ENCODE measurements around the gene TTYH3.
A peak's percentile ranks its signal among the peaks of the same experiment; 100 is the strongest.

Gene TTYH3

DNA sequence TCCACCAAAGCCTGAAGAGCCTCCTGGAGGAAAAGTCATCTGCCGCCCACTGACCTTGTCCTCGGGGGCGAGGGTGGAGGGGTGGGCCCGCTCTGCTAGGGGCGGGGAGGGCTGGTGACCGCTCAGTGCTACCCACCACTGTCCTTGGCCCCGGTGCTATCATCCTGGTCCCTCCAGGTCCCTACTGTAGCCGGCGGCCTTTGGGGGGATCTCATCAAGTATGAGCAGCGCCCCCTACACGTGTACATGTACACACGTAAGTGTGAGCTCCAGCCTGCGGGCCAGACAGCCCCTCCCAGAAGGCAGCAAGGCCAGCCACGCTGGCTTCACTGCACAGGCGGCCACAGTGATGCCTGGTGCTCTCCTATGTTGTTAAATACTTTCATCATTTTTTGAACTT is 19.6 kb downstream of the TTYH3 start:
- no peak for DNase-seq (ENCODE audit: extremely low read depth, insufficient read length)

DNA sequence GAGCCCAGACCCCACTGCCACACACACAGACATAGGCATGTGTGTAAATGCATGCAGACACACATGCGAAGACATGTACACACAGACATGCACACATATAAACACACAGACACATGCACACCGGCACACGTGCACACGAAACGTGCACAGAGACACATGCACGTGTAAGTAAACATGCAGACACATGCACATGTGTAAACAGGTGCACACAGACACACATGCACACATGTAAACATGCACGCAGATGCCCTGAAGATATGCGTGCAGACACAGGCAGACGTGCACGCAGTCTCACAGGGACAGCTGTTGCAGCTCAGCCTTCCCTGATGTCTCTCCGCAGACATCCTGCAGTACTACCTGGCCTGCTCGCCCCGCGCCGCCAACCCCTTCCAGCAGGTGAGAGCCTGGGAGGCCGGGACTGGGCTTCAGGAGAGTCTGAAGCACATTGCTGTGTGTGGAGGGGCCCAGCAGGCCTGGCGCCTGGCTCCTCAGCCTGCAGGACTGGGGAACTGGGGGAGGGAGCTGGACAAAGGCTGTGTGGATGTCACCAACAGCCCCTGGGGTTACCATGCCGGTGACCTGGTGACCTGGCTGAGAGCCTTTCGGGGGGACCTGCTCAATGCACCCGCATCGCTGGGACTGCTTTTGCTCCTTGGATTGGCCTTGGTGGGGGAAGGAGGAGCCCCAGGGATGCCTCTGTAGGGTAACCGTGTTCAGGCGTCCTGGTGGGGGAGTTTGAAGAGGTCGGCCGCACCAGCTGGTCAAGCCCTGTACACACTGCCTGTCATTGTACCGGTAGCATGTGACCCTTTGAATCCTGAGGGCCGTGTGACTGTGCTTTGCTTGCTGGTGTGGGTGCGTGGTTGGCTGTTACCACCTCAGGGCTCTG is 20.3 kb downstream of the TTYH3 start:
- no peaks in the 10 kb centered on the region for H3K27me3 ChIP-seq (replicated peaks; ENCODE audit: control insufficient read depth, insufficient read depth, low read length)
- TF ChIP-seq, protein P1, sequence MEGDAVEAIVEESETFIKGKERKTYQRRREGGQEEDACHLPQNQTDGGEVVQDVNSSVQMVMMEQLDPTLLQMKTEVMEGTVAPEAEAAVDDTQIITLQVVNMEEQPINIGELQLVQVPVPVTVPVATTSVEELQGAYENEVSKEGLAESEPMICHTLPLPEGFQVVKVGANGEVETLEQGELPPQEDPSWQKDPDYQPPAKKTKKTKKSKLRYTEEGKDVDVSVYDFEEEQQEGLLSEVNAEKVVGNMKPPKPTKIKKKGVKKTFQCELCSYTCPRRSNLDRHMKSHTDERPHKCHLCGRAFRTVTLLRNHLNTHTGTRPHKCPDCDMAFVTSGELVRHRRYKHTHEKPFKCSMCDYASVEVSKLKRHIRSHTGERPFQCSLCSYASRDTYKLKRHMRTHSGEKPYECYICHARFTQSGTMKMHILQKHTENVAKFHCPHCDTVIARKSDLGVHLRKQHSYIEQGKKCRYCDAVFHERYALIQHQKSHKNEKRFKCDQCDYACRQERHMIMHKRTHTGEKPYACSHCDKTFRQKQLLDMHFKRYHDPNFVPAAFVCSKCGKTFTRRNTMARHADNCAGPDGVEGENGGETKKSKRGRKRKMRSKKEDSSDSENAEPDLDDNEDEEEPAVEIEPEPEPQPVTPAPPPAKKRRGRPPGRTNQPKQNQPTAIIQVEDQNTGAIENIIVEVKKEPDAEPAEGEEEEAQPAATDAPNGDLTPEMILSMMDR (IDR thresholded peaks at IDR 0.05; ENCODE audit: insufficient read depth, low read length, poor library complexity, severe bottlenecking) = no peak
- H3K4me3 ChIP-seq (replicated peaks; ENCODE audit: low read depth, low read length) = no peak overlapping the region
- DNase-seq (ENCODE audit: extremely low read depth, insufficient read length) = no peak
- H3K36me3 ChIP-seq (ENCODE audit: control insufficient read depth, insufficient read depth, low read length) = peaks cover 7% of the 10 kb centered on the region

More for the DNA sequence above, 19.6 kb downstream of the TTYH3 start:
- H3K27me3 ChIP-seq (replicated peaks; ENCODE audit: control insufficient read depth, insufficient read depth, low read length) = no peaks in the 10 kb centered on the region
- peaks cover 4% of the 10 kb centered on the region for H3K36me3 ChIP-seq (ENCODE audit: control insufficient read depth, insufficient read depth, low read length)
- no peak overlapping the region for H3K4me3 ChIP-seq (replicated peaks; ENCODE audit: low read depth, low read length)
- TF ChIP-seq, protein P1 (IDR thresholded peaks at IDR 0.05; ENCODE audit: insufficient read depth, low read length, poor library complexity, severe bottlenecking) = peak; percentile 62

DNA sequence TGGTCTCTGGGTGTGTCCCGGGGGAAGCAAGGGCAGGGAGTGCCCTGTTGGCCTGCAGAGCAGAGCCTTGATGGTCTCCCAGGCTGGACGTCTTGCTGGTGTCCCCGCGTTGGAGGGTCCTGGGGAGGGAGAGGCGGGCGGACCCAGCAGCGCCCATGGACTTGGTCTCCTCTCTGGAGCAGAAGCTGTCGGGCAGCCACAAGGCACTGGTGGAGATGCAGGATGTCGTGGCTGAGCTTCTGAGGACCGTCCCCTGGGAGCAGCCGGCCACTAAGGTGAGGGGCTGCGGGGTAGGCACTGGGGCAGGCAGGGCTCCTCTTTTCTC is 20.9 kb downstream of the TTYH3 start:
- TF ChIP-seq, protein P1 (IDR thresholded peaks at IDR 0.05; ENCODE audit: insufficient read depth, low read length, poor library complexity, severe bottlenecking) = no peak
- peaks cover 7% of the 10 kb centered on the region for H3K36me3 ChIP-seq (ENCODE audit: control insufficient read depth, insufficient read depth, low read length)
- no peak for DNase-seq (ENCODE audit: extremely low read depth, insufficient read length)
- H3K27me3 ChIP-seq (replicated peaks; ENCODE audit: control insufficient read depth, insufficient read depth, low read length) = no peaks in the 10 kb centered on the region
- H3K4me3 ChIP-seq (replicated peaks; ENCODE audit: low read depth, low read length) = no peak overlapping the region

DNA sequence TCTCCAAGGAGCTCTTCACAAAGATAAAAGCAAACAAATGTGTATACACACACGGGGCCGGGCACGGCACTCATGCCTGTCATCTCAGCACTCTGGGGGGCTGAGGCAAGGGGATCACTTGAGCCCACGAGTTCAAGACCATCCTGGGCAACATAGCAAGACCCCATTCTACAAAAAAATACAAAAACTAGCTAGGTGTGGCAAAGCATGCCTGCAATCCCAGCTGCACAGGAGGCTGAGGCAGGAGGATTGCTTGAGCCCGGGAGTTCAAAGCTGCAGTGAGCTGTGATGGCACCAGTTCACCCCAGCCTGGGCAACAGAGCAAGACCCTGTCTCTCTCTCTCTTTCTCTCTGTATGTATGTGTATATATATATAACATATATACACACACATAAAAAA is 22.3 kb downstream of the TTYH3 start:
- H3K36me3 ChIP-seq (ENCODE audit: control insufficient read depth, insufficient read depth, low read length) = peaks cover 8% of the 10 kb centered on the region
- H3K27me3 ChIP-seq (replicated peaks; ENCODE audit: control insufficient read depth, insufficient read depth, low read length) = no peaks in the 10 kb centered on the region
- TF ChIP-seq, protein P1 (IDR thresholded peaks at IDR 0.05; ENCODE audit: insufficient read depth, low read length, poor library complexity, severe bottlenecking) = no peak
- no peak for DNase-seq (ENCODE audit: extremely low read depth, insufficient read length)
- H3K4me3 ChIP-seq (replicated peaks; ENCODE audit: low read depth, low read length) = no peak overlapping the region

DNA sequence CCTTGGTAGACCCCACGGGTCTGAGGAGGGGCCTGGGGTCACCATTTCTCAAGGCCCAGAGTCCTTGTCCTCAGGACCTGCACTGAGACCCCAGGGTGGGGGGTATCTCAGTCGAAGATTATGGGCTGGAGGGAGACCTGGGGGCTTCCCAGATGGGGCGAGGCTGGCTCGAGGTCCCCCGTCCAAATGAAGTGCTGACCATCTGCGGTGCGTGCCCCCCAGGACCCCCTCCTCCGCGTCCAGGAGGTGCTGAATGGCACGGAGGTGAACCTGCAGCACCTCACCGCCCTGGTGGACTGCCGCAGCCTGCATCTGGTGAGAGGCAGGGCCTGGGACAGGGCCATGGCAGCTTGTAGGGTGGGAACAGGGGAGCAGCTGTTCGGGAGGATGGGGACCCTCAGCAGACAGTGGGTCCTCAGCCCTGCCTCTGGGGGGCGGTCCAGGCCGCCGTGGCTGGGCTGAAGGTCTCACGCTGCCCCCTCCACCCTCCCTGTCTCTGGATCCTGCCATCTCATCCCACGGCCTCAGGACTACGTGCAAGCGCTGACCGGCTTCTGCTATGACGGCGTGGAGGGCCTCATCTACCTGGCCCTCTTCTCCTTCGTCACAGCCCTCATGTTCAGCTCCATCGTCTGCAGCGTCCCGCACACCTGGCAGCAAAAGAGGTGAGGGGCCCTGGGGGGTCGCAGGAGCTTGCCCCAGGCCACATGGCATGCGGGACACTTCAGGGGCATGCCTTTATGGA is 24.3 kb downstream of the TTYH3 start:
- DNase-seq (ENCODE audit: extremely low read depth, insufficient read length) = no peak
- no peak overlapping the region for H3K4me3 ChIP-seq (replicated peaks; ENCODE audit: low read depth, low read length)
- H3K27me3 ChIP-seq (replicated peaks; ENCODE audit: control insufficient read depth, insufficient read depth, low read length) = no peaks in the 10 kb centered on the region
- peaks cover 6% of the 10 kb centered on the region for H3K36me3 ChIP-seq (ENCODE audit: control insufficient read depth, insufficient read depth, low read length)
- TF ChIP-seq, protein P1 (IDR thresholded peaks at IDR 0.05; ENCODE audit: insufficient read depth, low read length, poor library complexity, severe bottlenecking) = no peak

All from GM06990 (cell line).